Smooth muscle cell (in vitro differentiated cells): ENCODE measurements around the gene LHFPL6. TPM values are rescaled to one million over a fixed set of nuclear protein-coding genes. Genes with fewer than 3 reads are reported as not detected.

Experiments
- DNase-seq: peaks from one replicate; lab custom pipeline; 2025; ENCODE audit not compliant: unreplicated experiment; lab: John Stamatoyannopoulos, UW
- H2AFZ ChIP-seq: fragments of 200-600 bp; sonication (generic); 2 replicates; pipeline ENCODE4 v1.6.0; 2016; ENCODE audit warnings: antibody characterized with exemption, low read depth, mild to moderate bottlenecking
- H3F3A ChIP-seq: fragments of 200-600 bp; sonication (generic); 2 replicates; pipeline ENCODE4 v1.6.0; 2017; ENCODE audit warnings: antibody characterized with exemption, low read depth
- H3K27ac ChIP-seq: fragments of 200-600 bp; sonication (generic); 2 replicates; pipeline ENCODE4 v1.5.1; 2016; ENCODE audit warnings: low read depth, mild to moderate bottlenecking
- H3K27me3 ChIP-seq: fragments of 200-600 bp; sonication (generic); 2 replicates; pipeline ENCODE4 v1.6.1; 2016; ENCODE audit warnings: low read depth, mild to moderate bottlenecking
- H3K36me3 ChIP-seq: fragments of 200-600 bp; sonication (generic); 2 replicates; pipeline ENCODE4 v1.5.1; 2016; ENCODE audit warnings: low read depth
- H3K4me1 ChIP-seq: fragments of 200-600 bp; sonication (generic); 2 replicates; pipeline ENCODE4 v1.5.1; 2016; ENCODE audit warnings: low read depth
- H3K4me2 ChIP-seq: fragments of 200-600 bp; sonication (generic); 2 replicates; pipeline ENCODE4 v1.6.0; 2016; ENCODE audit warnings: mild to moderate bottlenecking
- H3K4me3 ChIP-seq: fragments of 200-600 bp; sonication (generic); 2 replicates; pipeline ENCODE4 v1.5.1; 2016; ENCODE audit warnings: mild to moderate bottlenecking
- H3K79me2 ChIP-seq: fragments of 200-600 bp; sonication (generic); 2 replicates; pipeline ENCODE4 v1.6.0; 2016; ENCODE audit warnings: low read depth, mild to moderate bottlenecking
- H3K9ac ChIP-seq: fragments of 200-600 bp; sonication (generic); 2 replicates; pipeline ENCODE4 v1.6.0; 2016; ENCODE audit warnings: low read depth
- H3K9me3 ChIP-seq: fragments of 200-600 bp; sonication (generic); replicated peaks from 2 replicates; pipeline ENCODE4 v1.5.1; 2016; ENCODE audit warnings: low read depth
- H4K20me1 ChIP-seq: fragments of 200-600 bp; sonication (generic); 2 replicates; pipeline ENCODE4 v1.6.0; 2016; ENCODE audit warnings: low read depth
- CTCF ChIP-seq: fragments of 200-600 bp; sonication (generic); IDR thresholded peaks from 2 replicates; pipeline ENCODE4 v1.5.1; 2017; ENCODE audit warnings: borderline replicate concordance, mild to moderate bottlenecking, antibody characterized with exemption; ENCODE audit not compliant: insufficient read depth, poor library complexity, severe bottlenecking
- WGBS: methylation state at CpG from one replicate; pipeline ENCODE4 v1.1.7; 2016; ENCODE audit warnings: low lambda C conversion rate; 5-methylcytosine and 5-hydroxymethylcytosine counted together
- polyA plus RNA-seq: library from polyadenylated mRNA; unstranded; fragments of >200 nt; fragmentation: Nextera tagmentation; extraction: Ambion mirVana; gene quantifications from 2 replicates; pipeline ENCODE4 v1.2.1, GENCODE V29; 2016
- total RNA-seq: library from RNA; depleted of rRNA; stranded (reverse); fragments of >200 nt; gene quantifications from 2 replicates; pipeline ENCODE4 v1.2.3, GENCODE V29; 2014

LHFPL6 gene
- total and polyA plus RNA-seq, 2 experiments from 2014 or later: 24.7 to 43.6 TPM

- H3K4me2 ChIP-seq: no peak overlapping the region
- DNase-seq: no peak
- no peaks in the 10 kb centered on the region for H3K9me3 ChIP-seq
Measured at GRCh38 chr13:39550931-39551330, 52.1 kb downstream of the LHFPL6 start.

GRCh38 chr13:39547108-39547507 is 55.9 kb downstream of the LHFPL6 start:
- Histone ChIP-seq H3K4me2 (no peak overlapping the region), H3K27ac (no peak overlapping the region), H3K9me3 (no peaks in the 10 kb centered on the region), H3K9ac (no peak overlapping the region), H3K27me3 (no peaks in the 10 kb centered on the region), H2AFZ (no peak overlapping the region), H3K36me3 (no peaks in the 10 kb centered on the region), H4K20me1 (no peaks in the 10 kb centered on the region), H3K4me1 (peaks cover 5% of the 10 kb centered on the region), H3K79me2 (peaks cover 5% of the 10 kb centered on the region), H3K4me3 (no peak overlapping the region), H3F3A (no peaks in the 10 kb centered on the region)
- TF ChIP-seq CTCF: no peak
- no peak for DNase-seq

More at GRCh38 chr13:39550931-39551330, 52.1 kb downstream of the LHFPL6 start:
- no peak overlapping the region for H3K9ac ChIP-seq
- no peaks in the 10 kb centered on the region for H3K79me2 ChIP-seq
- no peaks in the 10 kb centered on the region for H4K20me1 ChIP-seq
- H3K4me1 ChIP-seq: peaks cover 5% of the 10 kb centered on the region
- no peaks in the 10 kb centered on the region for H3F3A ChIP-seq
- no peak overlapping the region for H2AFZ ChIP-seq
- H3K36me3 ChIP-seq: no peaks in the 10 kb centered on the region
- no peaks in the 10 kb centered on the region for H3K27me3 ChIP-seq
- H3K4me3 ChIP-seq: no peak overlapping the region
- no peak overlapping the region for H3K27ac ChIP-seq
- no peak for TF ChIP-seq CTCF

GRCh38 chr13:39542361-39542760 is 60.6 kb downstream of the LHFPL6 start:
- Histone ChIP-seq H3K4me1 (peaks cover 5% of the 10 kb centered on the region), H4K20me1 (no peaks in the 10 kb centered on the region), H3K36me3 (no peaks in the 10 kb centered on the region), H2AFZ (no peak overlapping the region), H3K9me3 (no peaks in the 10 kb centered on the region), H3K4me3 (no peak overlapping the region), H3K27ac (no peak overlapping the region), H3K79me2 (peaks cover 5% of the 10 kb centered on the region), H3K9ac (no peak overlapping the region), H3F3A (no peaks in the 10 kb centered on the region), H3K27me3 (no peaks in the 10 kb centered on the region), H3K4me2 (no peak overlapping the region)
- DNase-seq: no peak
- no peak for TF ChIP-seq CTCF
- WGBS: 98% methylated on average over 2 of the region's 2 CpGs

GRCh38 chr13:39540929-39541605 is 61.9 kb downstream of the LHFPL6 start:
- Histone ChIP-seq H3K9me3 (no peaks in the 10 kb centered on the region), H2AFZ (no peak overlapping the region), H3K36me3 (no peaks in the 10 kb centered on the region), H3K27me3 (no peaks in the 10 kb centered on the region), H3K27ac (no peak overlapping the region), H3K4me3 (no peak overlapping the region), H3F3A (no peaks in the 10 kb centered on the region), H3K4me2 (no peak overlapping the region), H3K79me2 (peaks cover 5% of the 10 kb centered on the region), H3K9ac (no peak overlapping the region), H3K4me1 (no peaks in the 10 kb centered on the region), H4K20me1 (no peaks in the 10 kb centered on the region)
- TF ChIP-seq CTCF: no peak
- DNase-seq: no peak
- 96% methylated on average over 1 of the region's 1 CpG for WGBS
